HepG2 (cell line): ENCODE data around the gene FIZ1. TPM values are rescaled to one million over a fixed set of nuclear protein-coding genes. Genes with fewer than 3 reads are reported as not detected.

Experiments used
- BRCA1 ChIP-seq: sonication (generic); formaldehyde crosslinking; IDR thresholded peaks from 2 replicates; pipeline ENCODE4 v1.4.0; 2020; ENCODE audit warnings: missing genetic modification reagents
- DNMT1 ChIP-seq: sonication (generic); formaldehyde crosslinking; IDR thresholded peaks from 2 replicates; pipeline ENCODE4 v1.5.1; 2020; ENCODE audit warnings: mild to moderate bottlenecking, missing genetic modification reagents
- DR1 ChIP-seq: sonication (generic); formaldehyde crosslinking; IDR thresholded peaks from 2 replicates; pipeline ENCODE4 v1.8.0; 2021; ENCODE audit warnings: mild to moderate bottlenecking, missing genetic modification reagents, inconsistent platforms
- GATAD2A ChIP-seq: IDR thresholded peaks from 2 replicates; pipeline ENCODE4 v1.6.1; 2016
- GLI4 ChIP-seq: sonication (generic); formaldehyde crosslinking; IDR thresholded peaks from 2 replicates; pipeline ENCODE4 v1.5.1; 2020; ENCODE audit warnings: missing genetic modification reagents, mild to moderate bottlenecking, moderate library complexity, borderline replicate concordance
- GPBP1L1 ChIP-seq: sonication (generic); formaldehyde crosslinking; IDR thresholded peaks from 2 replicates; pipeline ENCODE4 v1.5.0; 2020; ENCODE audit warnings: mild to moderate bottlenecking, missing genetic modification reagents
- MTERF4 ChIP-seq: sonication (generic); formaldehyde crosslinking; IDR thresholded peaks from 2 replicates; pipeline ENCODE4 v1.8.0; 2023; ENCODE audit warnings: mild to moderate bottlenecking, missing genetic modification reagents
- NCOA2 ChIP-seq: sonication (generic); formaldehyde crosslinking; IDR thresholded peaks from 2 replicates; pipeline ENCODE4 v1.8.0; 2022; ENCODE audit warnings: inconsistent platforms
- NFE2 ChIP-seq: sonication (generic); formaldehyde crosslinking; IDR thresholded peaks from 2 replicates; pipeline ENCODE4 v1.4.0; 2020; ENCODE audit warnings: missing genetic modification reagents
- NFE2L2 ChIP-seq: fragments of 150-350 bp; IDR thresholded peaks from 2 replicates; pipeline ENCODE4 v1.6.1; 2014; ENCODE audit warnings: low read length
- PBX2 ChIP-seq: IDR thresholded peaks from 2 replicates; pipeline ENCODE4 v1.6.1; 2016; ENCODE audit warnings: control low read depth
- POLR2A ChIP-seq, 2 experiments: IDR thresholded peaks; 2 replicates each; pipeline ENCODE4 v1.6.1; 2011; ENCODE audit warnings: low read depth in 2 of 2, low read length in 2 of 2, mild to moderate bottlenecking in 1 of 2, moderate library complexity in 1 of 2; ENCODE audit not compliant: insufficient read depth in 1 of 2
- RARA ChIP-seq: IDR thresholded peaks from 2 replicates; pipeline ENCODE4 v1.6.1; 2016; ENCODE audit warnings: missing genetic modification reagents, missing compliant biosample characterization
- RFX1 ChIP-seq: fragments of 450-650 bp; IDR thresholded peaks from 2 replicates; pipeline ENCODE4 v1.6.1; 2017
- ZNF318 ChIP-seq: sonication (generic); formaldehyde crosslinking; IDR thresholded peaks from 2 replicates; pipeline ENCODE4 v1.4.0; 2020; ENCODE audit warnings: mild to moderate bottlenecking, missing genetic modification reagents
- ZNF460 ChIP-seq: sonication (generic); formaldehyde crosslinking; IDR thresholded peaks from 2 replicates; pipeline ENCODE4 v1.5.1; 2020; ENCODE audit warnings: missing genetic modification reagents, mild to moderate bottlenecking, borderline replicate concordance
- ZNF572 ChIP-seq: sonication (generic); formaldehyde crosslinking; IDR thresholded peaks from 2 replicates; pipeline ENCODE4 v1.5.1; 2020; ENCODE audit warnings: mild to moderate bottlenecking, missing genetic modification reagents
- ZNF678 ChIP-seq: sonication (generic); formaldehyde crosslinking; IDR thresholded peaks from 2 replicates; pipeline ENCODE4 v1.4.0; 2020; ENCODE audit warnings: mild to moderate bottlenecking, missing genetic modification reagents
- polyA plus RNA-seq, 8 experiments: library from polyadenylated mRNA; depleted of rRNA in 3 of 8; stranded (reverse) in 7 of 8; unstranded in 1 of 8; fragments of >200 nt; fragmentation: Illumina TruSeq in 4 of 8; extraction: Trizol in 4 of 8; gene quantifications; 2 replicates each; pipeline versions ENCODE4 v1.2.1 to v1.2.3, GENCODE V29; 2011 to 2016; ENCODE audit warnings: low read depth in 4 of 8, missing spikeins in 1 of 8, mixed read lengths in 1 of 8; ENCODE audit not compliant: insufficient read depth in 1 of 8
- total RNA-seq, 5 experiments: library from RNA; depleted of rRNA; stranded (reverse); fragments of >200 nt; fragmentation: Illumina TruSeq; extraction: Trizol; gene quantifications; 2 replicates each; pipeline ENCODE4 v1.2.3, GENCODE V29; 2016; ENCODE audit warnings: low read depth in 1 of 5

FIZ1 gene
- total and polyA plus RNA-seq, 2 of the 13 experiments (the other 11 are each of a cell fraction or from before 2014, with no cell fraction given), result 3.6 to 5.9 TPM

- TF ChIP-seq GATAD2A (CRISPR knock-in tag) (peak; percentile 62), MTERF4 (CRISPR knock-in tag) (no peak), ZNF572 (no peak), GPBP1L1 (CRISPR knock-in tag) (no peak), RFX1 (no peak), DNMT1 (no peak), PBX2 (CRISPR knock-in tag) (no peak), POLR2A (IDR thresholded peaks at IDR 0.05; ENCODE audit: insufficient read depth in 1 of 2, low read depth in 2 of 2, low read length in 2 of 2) (no peak), NFE2 (CRISPR knock-in tag) (no peak), BRCA1 (no peak), GLI4 (CRISPR knock-in tag) (no peak), DR1 (CRISPR knock-in tag) (no peak), ZNF678 (CRISPR knock-in tag) (no peak), ZNF460 (no peak), ZNF318 (no peak), NFE2L2 (no peak), NCOA2 (CRISPR knock-in tag) (no peak), RARA (CRISPR knock-in tag) (peak; percentile 81)
These were observed 54.4 kb downstream of the FIZ1 start (continued) for GRCh38 chr19:55544776-55545439.
